GM18951 (cell line): Measurements from ENCODE around the gene C3.
"Not testable (repeated sequence)": the region's sequence is repeated elsewhere in the genome, so short reads cannot be mapped to it uniquely, and the experiment has no call there.

ENCODE experiments used
- POLR2A ChIP-seq: IDR thresholded peaks from 4 replicates; pipeline ENCODE4 v1.6.1; 2011; ENCODE audit warnings: mild to moderate bottlenecking; ENCODE audit not compliant: insufficient read length, insufficient read depth; ENCODE audit errors: extremely low read depth
- in situ Hi-C: fragments of 300-500 bp; cut with MboI; formaldehyde crosslinking; loops from one replicate; pipeline ENCODE4 v1.12.0; 2022; ENCODE audit warnings: low sequenced_read_pairs, mixed read lengths, inconsistent platforms; ENCODE audit not compliant: unreplicated experiment

C3 gene

GRCh38 chr19:6754136-6754535, 33.7 kb upstream of the C3 start:
- in situ Hi-C loops: loop anchor here (5.0 kb wide), 1 partner anchor 98 kb away; no protein-coding TSS in a partner anchor
- no peak for TF ChIP-seq POLR2A

DNA sequence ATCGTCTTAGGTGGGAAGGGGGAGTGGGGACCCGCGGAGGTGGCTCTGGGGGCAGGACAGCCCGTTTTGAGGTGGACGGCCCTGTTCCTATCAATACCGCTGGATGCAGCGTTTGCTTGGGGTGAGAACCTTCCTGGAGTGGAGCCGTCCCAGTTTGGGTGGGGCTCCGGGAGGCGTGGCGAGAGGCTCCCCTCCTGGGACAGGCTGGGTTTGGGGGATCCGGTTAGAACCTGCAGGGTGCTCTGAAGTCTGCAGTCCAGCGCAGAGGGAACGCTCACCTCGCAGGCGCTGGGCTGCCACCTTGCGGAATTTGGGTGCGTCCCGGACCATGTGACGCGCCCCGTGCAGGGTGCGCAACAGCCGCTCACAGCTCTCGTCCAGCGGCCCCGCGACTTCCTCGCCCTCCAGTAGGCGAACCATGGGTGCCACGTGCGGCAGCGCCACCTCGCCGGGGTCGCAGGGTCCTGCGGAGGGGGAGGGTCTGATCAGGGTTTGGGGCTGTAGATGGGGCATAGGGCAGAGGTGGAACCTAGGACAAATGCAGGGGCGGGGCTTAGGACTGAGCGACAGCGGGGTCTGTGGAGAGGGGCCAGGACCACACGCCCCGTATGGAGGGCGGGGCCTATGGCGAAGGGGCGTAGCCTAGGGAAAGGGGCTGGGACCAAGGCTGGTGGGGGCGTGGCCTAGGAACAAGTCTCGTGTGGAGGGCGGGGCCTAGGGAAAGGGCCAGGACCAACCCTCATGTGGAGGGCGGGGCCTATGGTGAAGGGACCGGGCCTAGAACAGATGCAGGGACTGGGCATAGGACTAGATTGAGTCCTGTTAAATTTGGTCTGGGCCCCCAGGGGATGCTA, 33.0 kb upstream of the C3 start:
- peak; percentile 53 for TF ChIP-seq POLR2A
- in situ Hi-C loops: loop anchor here (5.0 kb wide), 1 partner anchor 99 kb away; no protein-coding TSS in a partner anchor

GRCh38 chr19:6752256-6753177, 32.1 kb upstream of the C3 start:
- in situ Hi-C loops: loop anchor here (5.0 kb wide), 1 partner anchor 100 kb away; no protein-coding TSS in a partner anchor
- TF ChIP-seq POLR2A: no peak

- no peak for TF ChIP-seq POLR2A
- in situ Hi-C loops: loop anchor here (5.0 kb wide), 1 partner anchor 101 kb away; no protein-coding TSS in a partner anchor
These were observed 30.7 kb upstream of the C3 start for GRCh38 chr19:6751189-6751588.

- in situ Hi-C loops: loop anchor here (5.0 kb wide), 1 partner anchor 102 kb away; no protein-coding TSS in a partner anchor
- TF ChIP-seq POLR2A: no peak
These were observed 29.6 kb upstream of the C3 start for GRCh38 chr19:6750062-6750461.

DNA sequence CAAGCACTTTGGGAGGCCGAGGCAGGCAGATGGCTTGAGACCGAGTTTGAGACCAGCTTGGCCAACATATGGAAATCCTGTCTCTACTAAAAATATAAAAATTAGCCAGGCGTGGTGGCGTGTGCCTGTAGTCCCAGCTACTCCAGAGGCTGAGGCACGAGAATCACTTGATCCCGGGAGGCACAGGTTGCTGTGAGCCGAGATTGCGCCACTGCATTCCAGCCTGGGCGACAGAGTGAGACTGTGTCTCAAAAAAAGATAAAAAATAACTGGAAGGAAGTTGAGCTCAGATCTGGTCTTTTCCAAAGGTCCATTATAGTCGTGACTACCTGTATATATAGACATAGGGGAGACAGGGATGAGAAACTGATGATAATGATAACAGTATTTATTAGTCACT, 28.1 kb upstream of the C3 start:
- in situ Hi-C loops: not testable (repeated sequence)

DNA sequence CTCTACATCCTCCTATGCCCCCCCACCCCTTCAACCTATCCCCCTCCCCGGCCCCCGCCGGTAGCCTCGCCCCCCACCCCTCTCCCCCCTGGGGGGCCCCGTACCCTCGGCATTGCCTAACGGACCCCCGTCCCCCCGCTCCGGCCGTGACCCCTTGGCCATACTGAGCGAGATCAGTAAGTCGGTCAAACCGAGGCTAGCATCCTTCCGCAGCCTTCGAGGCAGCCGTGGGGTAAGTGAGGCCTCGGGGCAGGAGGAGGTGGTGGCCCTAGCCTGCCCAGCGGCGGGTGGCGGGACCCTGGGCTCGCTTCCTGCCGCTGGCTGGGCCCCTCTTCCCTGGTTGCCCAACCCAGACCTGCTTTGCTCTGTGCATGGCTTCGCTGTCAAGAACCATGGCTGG, 25.5 kb upstream of the C3 start:
- no peak for TF ChIP-seq POLR2A

DNA sequence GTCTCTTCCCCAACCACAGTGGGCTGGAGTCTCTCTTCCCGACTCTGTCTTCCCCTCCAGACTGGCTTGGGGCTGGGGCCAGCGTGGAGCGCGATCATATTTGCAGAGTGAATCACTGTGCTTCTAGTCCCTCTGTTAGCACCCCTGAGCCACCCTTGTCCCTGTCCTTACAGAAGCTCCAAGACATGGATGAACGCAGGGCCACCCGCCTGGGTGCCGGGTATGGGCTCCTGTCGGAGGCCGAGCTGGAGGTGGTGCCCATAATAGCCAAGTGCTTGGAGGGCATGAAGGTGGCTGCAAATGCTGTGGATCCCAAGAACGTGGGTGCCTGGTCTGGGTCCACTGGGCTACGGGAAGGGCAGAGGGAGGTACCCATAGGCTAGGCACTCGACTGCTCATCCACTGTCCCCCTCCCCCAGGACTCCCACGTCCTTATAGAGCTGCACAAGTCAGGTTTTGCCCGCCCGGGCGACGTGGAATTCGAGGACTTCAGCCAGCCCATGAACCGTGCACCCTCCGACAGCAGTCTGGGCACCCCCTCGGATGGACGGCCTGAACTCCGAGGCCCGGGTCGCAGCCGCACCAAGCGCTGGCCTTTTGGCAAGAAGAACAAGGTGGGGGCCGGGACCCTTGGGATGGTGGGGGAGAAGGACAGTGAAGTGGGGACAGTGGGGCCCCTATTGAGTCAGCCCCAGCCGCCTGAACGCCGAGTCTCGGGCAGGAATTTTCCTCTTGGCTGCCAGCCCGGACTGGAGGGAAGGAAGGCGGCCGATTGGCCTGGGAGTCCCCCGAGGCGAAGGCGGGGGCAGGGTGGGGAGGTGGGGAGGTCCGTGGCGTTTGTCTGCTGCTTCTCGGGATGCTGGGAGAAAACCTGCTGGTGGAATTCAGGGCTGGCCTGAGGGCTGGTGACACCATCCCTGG, 24.2 kb upstream of the C3 start:
- in situ Hi-C loops: no loop called here
- TF ChIP-seq POLR2A: no peak

More for the DNA sequence above, 25.5 kb upstream of the C3 start:
- in situ Hi-C loops: no loop called here

- no peak for TF ChIP-seq POLR2A
- in situ Hi-C loops: no loop called here
These were observed 23.4 kb upstream of the C3 start for GRCh38 chr19:6743714-6744380.

GRCh38 chr19:6743066-6743465, 22.6 kb upstream of the C3 start:
- in situ Hi-C loops: no loop called here
- no peak for TF ChIP-seq POLR2A

- no peak for TF ChIP-seq POLR2A
- in situ Hi-C loops: no loop called here
These were observed 20.3 kb upstream of the C3 start for GRCh38 chr19:6740589-6741343.
